Heart left ventricle (tissue), 13 donors: ENCODE measurements around the gene PHACTR1.

ENCODE experiments used
- POLR2A ChIP-seq, 2 donors: fragments of 450-650 bp; IDR thresholded peaks; one replicate each; pipeline ENCODE4 v1.6.1; 2017; ENCODE audit warnings: antibody characterized with exemption in 2 of 2, mild to moderate bottlenecking in 2 of 2, moderate library complexity in 2 of 2
- TF ChIP-seq, protein P1 (sequence below), 12 donors: fragments of 200-600 bp; sonication (generic) in 4 of 12; IDR thresholded peaks; one replicate each; pipeline versions ENCODE4 v1.5.0 to v1.8.0; 2018 to 2022; ENCODE audit warnings: antibody characterized with exemption in 12 of 12, mild to moderate bottlenecking in 5 of 12
- donor health status: ischemic (EF 13 %, LVEDD 7.1; RV severe dilation, severe dysfunction).
- donor health status: DM: no; HTN: yes; CAD: no.
- donor health status: DM: no; HTN: no; CAD: no.
- donor health status: ischemic (EF 25% LVEDD 6.9; RV normal size, moderate dysfunction).
- donor health status: ischemic (EF 25% LVEDD 5.7; RV mildly dilated, moderate dysfunction).
- donor health status: ischemic (EF 35%, LVEDD 5.7; RV mildly dilated, moderate dysfunction).
- donor health status: nonischemic (EF 11% LVEDD 7.7; RV severe dilation, severe dysfunction).
- donor health status: DM: yes; HTN: yes; CAD: no.
- donor health status: PGD.
- donor health status: ischemic (EF 29% LVEDD 5.4; RV normal size, mild dysfunction).
- donor health status: nonischemic (EF 23%, LVEDD 6.1; RV moderate dilation, normal function).

- TF ChIP-seq, protein P1, sequence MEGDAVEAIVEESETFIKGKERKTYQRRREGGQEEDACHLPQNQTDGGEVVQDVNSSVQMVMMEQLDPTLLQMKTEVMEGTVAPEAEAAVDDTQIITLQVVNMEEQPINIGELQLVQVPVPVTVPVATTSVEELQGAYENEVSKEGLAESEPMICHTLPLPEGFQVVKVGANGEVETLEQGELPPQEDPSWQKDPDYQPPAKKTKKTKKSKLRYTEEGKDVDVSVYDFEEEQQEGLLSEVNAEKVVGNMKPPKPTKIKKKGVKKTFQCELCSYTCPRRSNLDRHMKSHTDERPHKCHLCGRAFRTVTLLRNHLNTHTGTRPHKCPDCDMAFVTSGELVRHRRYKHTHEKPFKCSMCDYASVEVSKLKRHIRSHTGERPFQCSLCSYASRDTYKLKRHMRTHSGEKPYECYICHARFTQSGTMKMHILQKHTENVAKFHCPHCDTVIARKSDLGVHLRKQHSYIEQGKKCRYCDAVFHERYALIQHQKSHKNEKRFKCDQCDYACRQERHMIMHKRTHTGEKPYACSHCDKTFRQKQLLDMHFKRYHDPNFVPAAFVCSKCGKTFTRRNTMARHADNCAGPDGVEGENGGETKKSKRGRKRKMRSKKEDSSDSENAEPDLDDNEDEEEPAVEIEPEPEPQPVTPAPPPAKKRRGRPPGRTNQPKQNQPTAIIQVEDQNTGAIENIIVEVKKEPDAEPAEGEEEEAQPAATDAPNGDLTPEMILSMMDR (IDR thresholded peaks at IDR 0.05): no peak
- TF ChIP-seq POLR2A (IDR thresholded peaks at IDR 0.05): no peak
Observed at GRCh38 chr6:13250703-13251102, 534.1 kb downstream of the PHACTR1 start.
